Stimulated activated CD8-positive, alpha-beta memory T cell treated with anti-CD3 and anti-CD28 coated beads, Interleukin-15, amount 100 ng/mL, for 4 hours (primary cell): ENCODE data around the gene BPIFB6.

Source experiments
- DNase-seq, 2 donors: peaks; one replicate each; pipeline ENCODE4 v3.0.0-alpha.2; 2020; ENCODE audit warnings: low read depth in 2 of 2

Gene BPIFB6

GRCh38 chr20:33000802-33001466 is 30.5 kb upstream of the BPIFB6 start:
- no peak for DNase-seq

- DNase-seq = no peak
Observed at GRCh38 chr20:33002087-33002808, 29.2 kb upstream of the BPIFB6 start.

GRCh38 chr20:33004141-33004751 is 27.2 kb upstream of the BPIFB6 start, which contains the start of gene SUN5:
Gene SUN5 (minus strand): TSS chr20:33004433. CDS start chr20:33004340, 93 bp downstream.
- no peak for DNase-seq

GRCh38 chr20:33005132-33005566 is 26.3 kb upstream of the BPIFB6 start:
- DNase-seq = no peak

GRCh38 chr20:33005908-33006775 is 25.3 kb upstream of the BPIFB6 start:
- DNase-seq = no peak

- no peak for DNase-seq
Observed at GRCh38 chr20:33006776-33007375, 24.6 kb upstream of the BPIFB6 start.

GRCh38 chr20:33007376-33008335 is 23.8 kb upstream of the BPIFB6 start, which contains the start of gene BPIFB2:
Gene BPIFB2 (plus strand): TSS chr20:33007704. CDS start chr20:33008575, 871 bp downstream.
- DNase-seq = no peak

- DNase-seq = no peak
Observed at GRCh38 chr20:33008336-33009213, 22.9 kb upstream of the BPIFB6 start.

- no peak for DNase-seq
Observed at GRCh38 chr20:33009214-33010132, 22.0 kb upstream of the BPIFB6 start.

GRCh38 chr20:33010133-33010504 is 21.3 kb upstream of the BPIFB6 start:
- DNase-seq = no peak

- DNase-seq = no peak
Observed at GRCh38 chr20:33010674-33011449, 20.6 kb upstream of the BPIFB6 start.

- no peak for DNase-seq
Observed at GRCh38 chr20:33012327-33013189, 18.9 kb upstream of the BPIFB6 start.

- no peak for DNase-seq
Observed at GRCh38 chr20:33013701-33014326, 17.6 kb upstream of the BPIFB6 start.

GRCh38 chr20:33014336-33015113 is 16.9 kb upstream of the BPIFB6 start:
- no peak for DNase-seq

- DNase-seq = no peak
Observed at GRCh38 chr20:33015114-33015484, 16.3 kb upstream of the BPIFB6 start.
